Ascending aorta (tissue), 2 donors: Measurements from ENCODE around the gene ADGRV1. TPM values are rescaled to one million over a fixed set of nuclear protein-coding genes. Genes with fewer than 3 reads are reported as not detected.

Experiments
- DNase-seq, 2 donors: peaks; one replicate each; pipeline ENCODE4 v3.0.0-alpha.2; 2019; ENCODE audit warnings: low spot score in 2 of 2
- H3K27ac ChIP-seq, 2 donors: fragments of 200-600 bp; sonication (generic); one replicate each; pipeline ENCODE4 v1.5.1; 2016 to 2017; ENCODE audit warnings: mild to moderate bottlenecking in 1 of 2
- H3K27me3 ChIP-seq: fragments of 200-600 bp; sonication (generic); one replicate; pipeline ENCODE4 v1.5.1; 2017
- H3K36me3 ChIP-seq, 2 donors: fragments of 200-600 bp; sonication (generic); one replicate each; pipeline ENCODE4 v1.5.1; 2016
- H3K4me1 ChIP-seq, 2 donors: fragments of 200-600 bp; sonication (generic); one replicate each; pipeline ENCODE4 v1.5.1; 2016 to 2017; ENCODE audit warnings: mild to moderate bottlenecking in 1 of 2
- H3K4me3 ChIP-seq, 2 donors: fragments of 200-600 bp; sonication (generic); one replicate each; pipeline ENCODE4 v1.5.1; 2016 to 2017; ENCODE audit warnings: mild to moderate bottlenecking in 1 of 2
- H3K9me3 ChIP-seq, 2 donors: fragments of 200-600 bp; sonication (generic); one replicate each; pipeline ENCODE4 v1.5.1; 2016
- intact Hi-C: fragments of 100-400 bp; cut with DNase I; formaldehyde crosslinking; loops from one replicate; pipeline ENCODE4 v1.15.1; 2023
- total RNA-seq: library from RNA; depleted of rRNA; stranded (reverse); fragments of >200 nt; gene quantifications from one replicate; pipeline ENCODE4 v1.1.0, GENCODE V29; 2016
- TF ChIP-seq, protein P1 (sequence below), 3 experiments: fragments of 200-600 bp in 2 of 3; fragments of 450-650 bp in 1 of 3; sonication (generic) in 2 of 3; IDR thresholded peaks; one replicate each; pipeline ENCODE4 v1.5.1; 2016 to 2019; ENCODE audit warnings: antibody characterized with exemption in 3 of 3, mild to moderate bottlenecking in 1 of 3, moderate library complexity in 1 of 3

The ADGRV1 gene
- total RNA-seq, 1 donor from 2014 or later, result 6.9 TPM

DNA sequence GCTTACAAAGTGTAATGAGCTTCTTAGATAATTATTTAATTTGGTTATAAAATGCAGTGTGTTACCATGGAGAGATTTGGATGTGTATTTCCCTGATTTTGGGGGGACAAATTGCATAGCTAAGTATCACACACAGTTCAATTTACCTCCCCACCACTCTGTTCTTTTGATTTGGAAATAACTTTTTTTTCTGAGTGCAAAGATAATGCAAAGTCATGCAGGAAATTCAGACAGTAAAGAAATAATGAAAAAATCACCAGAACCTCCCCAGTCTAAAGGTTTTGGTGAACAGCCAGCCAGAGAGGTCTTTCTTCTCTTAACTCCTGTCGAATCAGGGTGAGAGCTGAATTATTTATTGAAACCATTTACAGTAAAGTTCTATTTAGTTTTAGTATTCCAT, 3.2 kb downstream of the ADGRV1 start:
- no peak for DNase-seq
- Histone ChIP-seq H3K9me3 (no peaks in the 10 kb centered on the region), H3K4me3 (no peak overlapping the region), H3K27ac (no peak overlapping the region), H3K27me3 (no peaks in the 10 kb centered on the region), H3K4me1 (peaks cover 0 to 8% of the 10 kb centered on the region in 2 donors), H3K36me3 (no peaks in the 10 kb centered on the region)
- TF ChIP-seq, protein P1, sequence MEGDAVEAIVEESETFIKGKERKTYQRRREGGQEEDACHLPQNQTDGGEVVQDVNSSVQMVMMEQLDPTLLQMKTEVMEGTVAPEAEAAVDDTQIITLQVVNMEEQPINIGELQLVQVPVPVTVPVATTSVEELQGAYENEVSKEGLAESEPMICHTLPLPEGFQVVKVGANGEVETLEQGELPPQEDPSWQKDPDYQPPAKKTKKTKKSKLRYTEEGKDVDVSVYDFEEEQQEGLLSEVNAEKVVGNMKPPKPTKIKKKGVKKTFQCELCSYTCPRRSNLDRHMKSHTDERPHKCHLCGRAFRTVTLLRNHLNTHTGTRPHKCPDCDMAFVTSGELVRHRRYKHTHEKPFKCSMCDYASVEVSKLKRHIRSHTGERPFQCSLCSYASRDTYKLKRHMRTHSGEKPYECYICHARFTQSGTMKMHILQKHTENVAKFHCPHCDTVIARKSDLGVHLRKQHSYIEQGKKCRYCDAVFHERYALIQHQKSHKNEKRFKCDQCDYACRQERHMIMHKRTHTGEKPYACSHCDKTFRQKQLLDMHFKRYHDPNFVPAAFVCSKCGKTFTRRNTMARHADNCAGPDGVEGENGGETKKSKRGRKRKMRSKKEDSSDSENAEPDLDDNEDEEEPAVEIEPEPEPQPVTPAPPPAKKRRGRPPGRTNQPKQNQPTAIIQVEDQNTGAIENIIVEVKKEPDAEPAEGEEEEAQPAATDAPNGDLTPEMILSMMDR (IDR thresholded peaks at IDR 0.05), result no peak
- intact Hi-C loops, result no loop called here

DNA sequence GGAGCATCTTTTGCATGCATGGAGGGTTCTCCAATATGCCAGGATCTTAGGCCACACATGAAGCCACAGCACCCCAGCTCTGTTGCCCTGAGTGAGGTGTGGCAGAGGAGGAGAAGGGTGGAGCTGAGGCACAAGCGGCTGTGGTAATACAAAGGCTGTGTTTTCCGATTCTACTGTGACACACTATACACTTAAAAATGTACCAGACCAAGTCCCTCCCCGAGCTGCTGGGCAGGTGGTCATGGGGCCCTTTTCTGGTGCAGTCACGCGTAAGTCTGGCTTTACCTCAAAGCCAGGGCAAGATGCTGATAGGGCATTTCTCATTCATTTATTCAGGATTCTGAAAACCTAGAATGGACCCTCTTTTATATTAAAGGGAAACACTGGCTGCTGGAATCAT, 3.7 kb downstream of the ADGRV1 start:
- Histone ChIP-seq H3K4me3 (no peak overlapping the region), H3K27me3 (no peaks in the 10 kb centered on the region), H3K36me3 (no peaks in the 10 kb centered on the region), H3K9me3 (no peaks in the 10 kb centered on the region), H3K27ac (no peak overlapping the region), H3K4me1 (peaks cover 0 to 8% of the 10 kb centered on the region in 2 donors)
- TF ChIP-seq, protein P1 (IDR thresholded peaks at IDR 0.05), result no peak
- intact Hi-C loops, result no loop called here
- no peak for DNase-seq

DNA sequence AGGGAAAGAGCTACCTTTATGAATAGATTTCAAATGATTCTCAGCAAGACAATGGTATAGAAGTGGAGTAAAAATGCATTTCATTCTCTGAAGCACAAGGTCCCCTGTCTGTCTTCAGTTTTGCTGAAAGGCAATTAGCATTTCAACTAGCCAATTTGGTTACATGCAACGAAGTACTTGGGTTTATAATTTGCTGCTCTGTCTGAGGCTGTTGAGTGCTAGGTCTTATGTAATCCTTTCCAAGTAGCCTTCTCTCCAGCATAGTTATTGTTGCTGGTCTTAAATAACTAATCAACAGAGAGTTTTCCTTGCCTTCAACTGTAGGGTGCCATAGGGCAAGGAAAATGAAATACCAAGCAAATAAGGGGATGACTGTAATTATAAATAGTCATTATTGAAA, 4.5 kb downstream of the ADGRV1 start:
- Histone ChIP-seq H3K9me3 (no peaks in the 10 kb centered on the region), H3K27ac (no peak overlapping the region), H3K4me1 (peaks cover 0 to 8% of the 10 kb centered on the region in 2 donors), H3K36me3 (no peaks in the 10 kb centered on the region), H3K27me3 (no peaks in the 10 kb centered on the region), H3K4me3 (no peak overlapping the region)
- intact Hi-C loops, result no loop called here
- TF ChIP-seq, protein P1 (IDR thresholded peaks at IDR 0.05), result no peak
- no peak for DNase-seq

DNA sequence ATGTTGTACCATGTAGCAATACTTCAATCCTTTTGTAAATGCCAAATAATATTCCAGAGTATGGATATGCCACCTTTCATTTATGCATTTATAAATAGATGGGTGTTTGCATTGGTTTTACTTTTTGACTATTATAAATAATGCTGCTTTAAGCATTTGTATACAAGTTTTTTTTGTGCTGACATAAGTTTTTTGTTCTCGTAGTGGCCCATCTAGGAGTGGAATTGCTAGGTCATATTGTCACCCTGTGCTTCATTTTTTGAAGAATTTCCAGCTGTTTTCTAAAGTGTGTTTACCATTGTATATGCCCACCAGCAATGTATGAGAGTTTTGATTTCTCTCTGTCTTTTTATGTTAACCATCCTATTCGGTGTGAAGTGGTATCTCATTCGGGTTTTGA, 6.9 kb downstream of the ADGRV1 start:
- TF ChIP-seq, protein P1 (IDR thresholded peaks at IDR 0.05), result no peak
- intact Hi-C loops, result no loop called here
- Histone ChIP-seq H3K9me3 (no peaks in the 10 kb centered on the region), H3K36me3 (no peaks in the 10 kb centered on the region), H3K4me3 (no peak overlapping the region), H3K27ac (no peak overlapping the region), H3K27me3 (no peaks in the 10 kb centered on the region), H3K4me1 (no peaks in the 10 kb centered on the region)
- no peak for DNase-seq

DNA sequence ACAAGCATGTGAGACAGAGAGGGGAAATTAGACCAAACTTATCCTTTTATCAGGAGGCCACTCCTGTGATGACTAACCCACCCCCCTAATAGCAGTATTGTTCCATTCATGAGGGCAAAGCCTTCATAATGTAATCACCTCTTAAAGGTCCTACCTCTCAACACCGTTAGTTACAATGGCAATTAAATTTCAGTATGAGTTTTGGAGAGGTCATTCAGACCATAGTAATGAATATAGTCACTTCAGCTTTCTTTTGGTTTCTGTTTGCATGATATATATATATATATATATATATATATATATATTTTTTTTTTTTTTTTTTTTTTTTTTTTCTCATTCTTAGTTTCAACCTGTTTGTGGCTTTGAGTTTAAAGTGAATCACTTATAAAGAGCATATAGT, 10.5 kb downstream of the ADGRV1 start:
- TF ChIP-seq, protein P1 (IDR thresholded peaks at IDR 0.05), result no peak
- no peaks in the 10 kb centered on the region for H3K4me1 ChIP-seq
- H3K9me3 ChIP-seq, result no peaks in the 10 kb centered on the region
- no peaks in the 10 kb centered on the region for H3K36me3 ChIP-seq
- no peak overlapping the region for H3K4me3 ChIP-seq
- intact Hi-C loops, result no loop called here
- DNase-seq, result no peak
- no peak overlapping the region for H3K27ac ChIP-seq
- H3K27me3 ChIP-seq, result no peaks in the 10 kb centered on the region

DNA sequence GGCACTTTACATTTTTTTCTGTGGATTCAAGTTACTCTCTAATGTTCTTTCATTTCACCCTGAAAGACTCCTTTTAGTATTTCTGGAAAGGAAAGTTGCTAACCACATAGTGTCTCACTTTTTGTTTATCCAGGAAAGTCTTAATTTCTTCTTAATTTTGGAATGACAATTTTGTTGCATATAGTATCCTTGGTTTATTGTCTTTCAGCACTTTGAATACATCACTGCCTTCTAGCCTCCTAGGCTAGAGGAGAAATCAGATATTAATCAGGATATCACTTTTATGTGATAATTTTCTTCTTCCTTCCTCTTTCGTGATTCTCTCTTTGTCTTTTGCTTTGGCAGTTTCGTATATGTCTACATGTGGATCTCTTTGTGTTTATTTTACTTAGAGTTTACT, 11.4 kb downstream of the ADGRV1 start:
- DNase-seq, result no peak

More for the DNA sequence above, 11.4 kb downstream of the ADGRV1 start:
- Histone ChIP-seq H3K27ac (no peak overlapping the region), H3K9me3 (no peaks in the 10 kb centered on the region), H3K4me1 (no peaks in the 10 kb centered on the region), H3K27me3 (no peaks in the 10 kb centered on the region), H3K4me3 (no peak overlapping the region), H3K36me3 (no peaks in the 10 kb centered on the region)
- intact Hi-C loops, result no loop called here
- TF ChIP-seq, protein P1 (IDR thresholded peaks at IDR 0.05), result no peak
